Stimulated activated CD4-positive, alpha-beta T cell treated with anti-CD3 and anti-CD28 coated beads, Interleukin-15, amount 100 ng/mL, for 1 hour (primary cell): Measurements from ENCODE around the gene CNPY3.

ENCODE experiments used
- DNase-seq, 2 donors: peaks; one replicate each; pipeline ENCODE4 v3.0.0-alpha.2; 2020; ENCODE audit warnings: low read depth in 1 of 2, low spot score in 1 of 2

CNPY3 gene

DNA sequence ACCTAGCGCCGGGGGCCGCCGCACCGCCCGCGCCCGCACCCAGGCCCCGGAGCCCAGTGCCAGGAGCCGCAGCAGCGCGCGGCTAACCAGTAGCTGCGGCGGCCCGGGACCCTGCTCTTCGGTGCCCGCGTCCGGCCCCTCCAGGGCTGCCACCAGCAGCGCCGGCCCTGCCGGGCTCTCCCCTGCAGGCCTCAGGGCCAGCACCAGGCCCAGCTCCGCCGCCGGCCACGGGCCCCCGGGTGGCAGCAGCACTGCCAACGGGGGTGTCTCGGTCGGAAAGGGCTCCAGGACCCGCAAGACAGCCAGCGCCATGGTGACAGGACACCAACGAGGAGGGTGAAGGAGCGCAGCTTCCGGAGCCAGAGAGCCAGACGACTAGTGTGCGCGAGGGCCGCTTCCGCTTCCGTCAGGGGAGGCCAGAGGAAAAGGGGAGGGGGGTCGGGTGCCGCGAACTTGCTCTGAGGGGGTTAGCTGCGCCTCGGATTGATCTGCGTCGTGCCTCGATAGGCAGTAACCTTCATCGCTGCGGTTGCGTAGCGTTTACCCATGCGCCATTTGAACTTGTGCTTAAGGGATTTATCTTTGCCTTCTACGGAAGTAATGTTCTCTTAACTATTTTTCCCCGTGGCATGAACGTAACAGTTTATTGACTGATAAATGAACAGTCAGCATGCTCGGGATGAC, 49.7 kb downstream of the CNPY3 start, which contains the start of gene PEX6:
Gene PEX6 (minus strand): TSS at position 343 of the 684 bp plus-strand sequence. CDS start 31 bp downstream, at position 312.
- DNase-seq, result peak; percentile 73 to 82

GRCh38 chr6:42979523-42980177, 50.4 kb downstream of the CNPY3 start:
- no peak for DNase-seq

DNA sequence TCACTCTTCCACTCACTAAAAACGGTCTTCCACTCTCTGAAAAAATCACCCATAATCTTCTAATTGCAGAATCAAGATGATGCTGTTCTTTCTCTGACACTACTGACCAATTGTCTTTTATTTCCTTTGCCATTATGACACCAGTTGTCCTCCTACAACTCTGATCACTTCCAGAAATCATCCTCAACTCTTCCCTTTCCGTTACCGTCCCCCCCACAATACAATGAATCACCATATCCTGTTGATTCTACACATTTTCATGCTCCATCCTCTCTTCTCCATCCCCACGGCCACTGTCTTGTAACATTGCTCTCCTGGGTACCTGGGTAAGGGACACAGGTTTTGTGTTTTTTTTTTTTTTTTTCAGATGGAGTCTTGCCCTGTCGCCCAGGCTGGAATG, 52.6 kb downstream of the CNPY3 start:
- DNase-seq, result no peak

GRCh38 chr6:42984001-42984923, 55.0 kb downstream of the CNPY3 start, which contains the start of gene PPP2R5D:
Gene PPP2R5D (plus strand): TSS chr6:42984570. CDS start chr6:42984678, 108 bp downstream.
- peak; percentile 91 to 92 for DNase-seq

GRCh38 chr6:42984924-42985475, 55.7 kb downstream of the CNPY3 start:
- DNase-seq, result no peak

DNA sequence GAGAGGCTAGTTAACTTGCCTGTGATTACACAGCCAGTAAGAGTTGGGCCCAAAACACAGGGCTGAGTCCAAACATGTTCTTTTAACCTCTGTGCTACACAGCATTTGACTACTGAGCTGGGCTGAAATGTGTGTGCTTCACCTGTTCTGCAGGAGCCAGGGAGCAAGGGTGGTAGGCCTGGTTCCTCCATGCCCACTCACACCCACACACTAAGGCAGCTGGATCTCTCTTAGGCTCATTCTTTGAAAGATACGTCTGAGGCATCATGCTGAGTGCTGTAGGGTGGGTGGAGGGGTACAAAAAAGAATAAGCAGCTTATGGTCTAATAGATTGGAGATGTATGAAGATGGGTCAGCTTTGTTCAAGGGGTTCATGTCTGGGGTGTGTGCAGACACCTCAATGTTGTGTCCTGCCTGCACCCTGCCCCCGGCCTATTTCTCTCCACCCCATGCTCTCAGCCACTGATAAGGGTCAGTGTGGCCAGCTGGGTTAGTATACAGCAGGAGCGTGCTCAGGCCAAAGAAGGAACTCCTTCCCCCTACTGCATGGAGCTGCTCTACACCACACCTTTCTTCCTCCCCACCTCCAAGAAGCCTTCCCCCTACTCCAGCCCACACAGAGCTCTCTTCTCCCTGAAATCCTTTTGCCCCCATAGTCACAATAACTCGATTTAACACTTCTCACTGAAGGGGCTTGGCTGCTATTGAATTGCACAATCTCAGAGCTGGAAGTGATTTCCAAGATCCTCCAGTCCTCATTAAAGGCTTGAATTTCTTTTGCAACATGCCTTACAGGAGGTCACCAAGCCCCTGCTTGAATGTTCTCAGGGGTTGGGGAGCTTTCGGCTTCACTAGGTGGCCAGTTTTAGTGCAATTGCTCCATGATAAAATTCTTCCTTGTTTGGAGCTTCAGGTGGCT, 58.5 kb downstream of the CNPY3 start:
- DNase-seq, result no peak

GRCh38 chr6:42988486-42989020, 59.3 kb downstream of the CNPY3 start:
- DNase-seq, result no peak
